Esophagus muscularis mucosa (tissue), 4 donors: ENCODE data around the gene LHPP.

Experiments used
- EP300 ChIP-seq: sonication (generic); formaldehyde crosslinking; IDR thresholded peaks from one replicate; pipeline ENCODE4 v1.6.1; 2017; ENCODE audit warnings: antibody characterized with exemption
- POLR2A ChIP-seq: fragments of 450-650 bp; IDR thresholded peaks from one replicate; pipeline ENCODE4 v1.6.1; 2017; ENCODE audit warnings: antibody characterized with exemption, moderate library complexity, mild to moderate bottlenecking, low read depth
- TF ChIP-seq, protein P1 (sequence below), 3 experiments: fragments of 200-600 bp in 2 of 3; fragments of 450-650 bp in 1 of 3; sonication (generic) in 2 of 3; IDR thresholded peaks; one replicate each; pipeline ENCODE4 v1.5.1; 2017 to 2019; ENCODE audit warnings: antibody characterized with exemption in 3 of 3, mild to moderate bottlenecking in 2 of 3, moderate library complexity in 1 of 3

DNA sequence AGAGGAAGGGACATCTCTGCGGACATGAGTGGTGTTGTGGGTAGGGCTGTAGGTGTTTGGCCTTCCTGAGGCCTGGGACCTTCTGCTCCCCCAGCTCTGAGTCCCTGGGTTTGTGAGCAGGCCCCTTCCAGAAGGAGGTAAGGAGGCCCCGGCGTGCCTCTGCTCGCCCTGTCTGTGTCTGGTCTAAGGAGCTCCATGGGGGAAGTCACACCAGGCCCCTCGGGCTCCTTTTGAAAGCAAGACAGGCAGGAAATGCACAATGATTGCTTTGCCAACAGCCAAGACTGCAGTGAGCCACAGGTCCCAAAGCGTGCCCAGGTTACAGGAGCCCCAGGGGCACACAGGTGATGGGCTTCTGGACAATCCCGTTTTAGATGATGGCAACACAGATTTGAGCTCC is 193.1 kb downstream of the LHPP start:
- TF ChIP-seq, protein P1, sequence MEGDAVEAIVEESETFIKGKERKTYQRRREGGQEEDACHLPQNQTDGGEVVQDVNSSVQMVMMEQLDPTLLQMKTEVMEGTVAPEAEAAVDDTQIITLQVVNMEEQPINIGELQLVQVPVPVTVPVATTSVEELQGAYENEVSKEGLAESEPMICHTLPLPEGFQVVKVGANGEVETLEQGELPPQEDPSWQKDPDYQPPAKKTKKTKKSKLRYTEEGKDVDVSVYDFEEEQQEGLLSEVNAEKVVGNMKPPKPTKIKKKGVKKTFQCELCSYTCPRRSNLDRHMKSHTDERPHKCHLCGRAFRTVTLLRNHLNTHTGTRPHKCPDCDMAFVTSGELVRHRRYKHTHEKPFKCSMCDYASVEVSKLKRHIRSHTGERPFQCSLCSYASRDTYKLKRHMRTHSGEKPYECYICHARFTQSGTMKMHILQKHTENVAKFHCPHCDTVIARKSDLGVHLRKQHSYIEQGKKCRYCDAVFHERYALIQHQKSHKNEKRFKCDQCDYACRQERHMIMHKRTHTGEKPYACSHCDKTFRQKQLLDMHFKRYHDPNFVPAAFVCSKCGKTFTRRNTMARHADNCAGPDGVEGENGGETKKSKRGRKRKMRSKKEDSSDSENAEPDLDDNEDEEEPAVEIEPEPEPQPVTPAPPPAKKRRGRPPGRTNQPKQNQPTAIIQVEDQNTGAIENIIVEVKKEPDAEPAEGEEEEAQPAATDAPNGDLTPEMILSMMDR (IDR thresholded peaks at IDR 0.05), result no peak
- TF ChIP-seq POLR2A (no peak), EP300 (no peak)
